ENCODE results near the gene WNT6. TPM values are rescaled to one million over a fixed set of nuclear protein-coding genes. Genes with fewer than 3 reads are reported as not detected.
"Not testable (repeated sequence)": the region's sequence is repeated elsewhere in the genome, so short reads cannot be mapped to it uniquely, and the experiment has no call there.

The WNT6 gene
- total RNA-seq, 2 donors from 2014 or later, result 0.23 to 0.24 TPM

DNA sequence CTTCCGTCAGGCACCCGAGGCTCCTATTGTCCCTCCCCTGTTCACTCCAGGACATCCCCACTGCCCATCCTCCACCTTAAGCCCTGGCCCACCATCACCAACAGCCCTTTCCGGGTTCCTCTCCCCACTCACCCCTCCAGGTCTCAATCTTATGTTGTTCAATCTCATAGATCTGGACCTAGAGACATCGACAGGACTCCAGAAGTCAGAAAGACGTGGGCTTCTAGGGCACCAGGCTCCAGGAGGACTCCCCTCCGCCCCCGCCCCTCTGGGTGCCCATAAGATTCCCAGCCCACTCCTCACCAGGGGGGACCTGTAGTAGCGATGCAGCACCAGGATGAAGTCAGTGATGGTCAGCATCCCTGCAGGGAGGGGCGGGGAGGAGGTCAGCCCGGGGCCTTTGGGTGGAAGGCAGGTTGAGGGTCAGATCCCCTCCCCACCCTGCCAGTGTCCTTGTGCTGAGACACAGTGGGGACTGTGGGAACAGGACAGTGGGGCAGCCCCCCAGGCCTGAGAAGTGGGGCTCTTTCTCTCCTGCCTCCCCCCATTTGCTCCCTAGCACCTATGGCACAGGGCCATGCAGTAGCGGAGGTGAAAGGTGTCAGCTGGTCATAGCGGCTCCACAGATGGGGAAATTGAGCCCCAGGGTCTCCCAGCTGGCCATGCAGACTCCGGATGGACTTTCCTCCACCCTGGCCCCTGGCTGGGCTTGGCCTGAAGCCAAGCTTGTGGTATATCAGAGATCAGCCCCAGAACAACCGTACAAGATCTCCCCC lies 31.7 kb upstream of the WNT6 start:
- DNase-seq (ENCODE audit: low spot score), result peak; percentile 74

DNA sequence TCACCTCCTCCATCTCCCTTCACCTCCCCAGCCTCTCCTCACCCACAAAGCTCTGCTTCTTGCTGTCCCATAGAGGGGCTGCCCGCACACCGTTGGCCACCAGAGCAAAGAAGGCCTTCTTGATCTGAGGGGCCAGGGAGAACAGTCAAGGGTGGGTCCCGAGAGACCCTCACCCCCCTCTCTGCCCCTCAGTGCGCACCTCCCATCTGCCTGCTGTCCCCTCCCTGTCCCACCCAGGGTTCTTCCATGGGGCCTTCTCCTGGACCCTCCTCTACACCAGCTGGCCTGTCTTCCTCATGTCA lies 31.2 kb upstream of the WNT6 start:
- peak; percentile 51 for DNase-seq (ENCODE audit: low spot score)
- intact Hi-C loops (cut with DNase I), result no loop called here

More for the DNA sequence above, 31.7 kb upstream of the WNT6 start:
- intact Hi-C loops (cut with DNase I), result no loop called here

GRCh38 chr2:218829868-218830451 lies 29.6 kb upstream of the WNT6 start:
- intact Hi-C loops (cut with DNase I), result no loop called here
- peak; percentile 90 for DNase-seq (ENCODE audit: low spot score)

DNA sequence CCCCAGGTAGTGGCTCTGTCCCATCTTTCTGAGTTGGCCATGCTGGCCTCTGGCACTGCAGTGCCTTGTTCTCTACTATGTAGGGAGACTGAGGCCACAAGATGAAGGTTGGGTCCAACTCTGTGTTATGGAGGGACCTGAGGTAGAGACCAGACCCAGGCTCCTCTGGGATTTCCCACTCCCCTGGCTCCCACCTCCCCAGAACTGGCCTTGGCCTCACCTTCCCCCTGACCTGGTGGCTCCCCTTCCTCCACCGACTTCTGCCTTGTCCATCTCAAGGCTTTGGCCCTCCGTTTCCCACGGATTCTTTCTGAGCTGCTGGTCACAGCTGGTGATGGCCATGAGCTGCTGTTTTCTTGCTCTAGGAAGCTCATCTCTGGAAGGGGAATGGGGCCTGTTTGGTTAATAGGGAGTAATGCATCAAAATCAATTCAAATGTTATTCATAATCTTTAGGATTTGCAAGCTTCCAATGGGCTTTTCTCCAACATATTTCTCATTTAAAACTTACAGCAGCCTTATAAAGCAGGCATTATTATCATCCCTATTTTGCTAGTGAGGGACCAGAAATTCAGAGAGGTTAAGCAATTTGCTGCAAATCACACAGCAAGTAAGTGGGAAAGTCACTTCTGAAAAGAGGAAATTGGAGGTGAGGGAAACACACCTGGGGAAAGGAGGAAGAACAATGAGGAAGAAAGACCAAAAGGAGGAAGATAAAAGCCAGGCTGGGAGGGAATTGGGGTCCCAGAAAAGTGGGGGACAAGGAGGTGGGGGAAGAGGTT lies 28.9 kb upstream of the WNT6 start:
- peak; percentile 58 for DNase-seq (ENCODE audit: low spot score)

DNA sequence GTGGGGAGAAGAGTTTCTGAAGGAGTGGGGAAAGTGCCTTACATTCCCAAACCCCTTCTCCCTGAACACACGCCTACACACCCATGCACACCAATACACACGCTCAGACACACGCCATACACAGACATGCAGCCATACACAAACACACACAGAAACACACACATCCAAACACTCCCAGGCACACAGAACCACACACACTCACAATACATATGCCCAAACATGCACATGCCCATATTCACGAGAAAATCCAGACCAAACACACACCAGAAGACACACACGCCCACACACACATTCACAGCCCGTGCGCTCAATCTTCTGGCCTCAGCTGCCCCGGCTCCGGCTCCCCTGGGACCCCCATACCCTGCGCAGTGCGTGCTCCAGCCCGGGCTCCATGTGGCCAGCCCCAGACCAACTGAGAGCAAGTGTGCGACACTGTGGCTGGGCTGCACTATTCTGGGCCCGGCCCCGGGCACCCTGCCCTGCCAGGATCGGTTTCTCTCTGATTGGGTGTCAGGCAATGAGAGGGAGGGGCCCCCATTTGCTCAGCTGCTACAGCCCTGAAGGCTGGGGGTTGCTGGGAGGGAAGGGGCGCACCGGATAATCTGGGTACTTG lies 28.1 kb upstream of the WNT6 start, which contains the start of gene PRKAG3:
Gene PRKAG3, minus strand, starts transcription at position 426 of the 613 bp plus-strand sequence.
- intact Hi-C loops (cut with DNase I), result no loop called here
- DNase-seq (ENCODE audit: low spot score), result peak; percentile 82

More for the DNA sequence above, 28.9 kb upstream of the WNT6 start:
- intact Hi-C loops (cut with DNase I), result no loop called here

DNA sequence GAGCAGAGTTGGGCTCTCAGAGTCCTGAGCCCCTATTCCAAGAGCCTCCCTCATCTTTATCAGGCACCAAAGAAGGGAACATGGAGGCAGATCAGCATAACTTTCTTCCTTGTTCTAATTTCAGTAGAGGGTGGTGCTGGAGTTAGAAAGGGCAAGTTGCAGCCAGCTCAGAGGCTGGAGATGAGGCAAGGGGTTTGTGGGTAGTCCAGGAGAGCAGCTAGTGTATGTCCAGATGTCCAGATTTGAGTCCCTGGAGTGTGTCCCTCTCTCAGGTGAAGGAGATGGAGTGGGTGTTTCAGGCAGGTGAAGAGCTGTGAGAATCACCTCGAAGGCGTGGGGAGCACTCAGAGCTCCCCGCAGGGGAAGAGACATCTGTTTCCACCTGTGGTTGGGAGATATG lies 27.5 kb upstream of the WNT6 start:
- intact Hi-C loops (cut with DNase I), result no loop called here
- no peak for DNase-seq (ENCODE audit: low spot score)

DNA sequence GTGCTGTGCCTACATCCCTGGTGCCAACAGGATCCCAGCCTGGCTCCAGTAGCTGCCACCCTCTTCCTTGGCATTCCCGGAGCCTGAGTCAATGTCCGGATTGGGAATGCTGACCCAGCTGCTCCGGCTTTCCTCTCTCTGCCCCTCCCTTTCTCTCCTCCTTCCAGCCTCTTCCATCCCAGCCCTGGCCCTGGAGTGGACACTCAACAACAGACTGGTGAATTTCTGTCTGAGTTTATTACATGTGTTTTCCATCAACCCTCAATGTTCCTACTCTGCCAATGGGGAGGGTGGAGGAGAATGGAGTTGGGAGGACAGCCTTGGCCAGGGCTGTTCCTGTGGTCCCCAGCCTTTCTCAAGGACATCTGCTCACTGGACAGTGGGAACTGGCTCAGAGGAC lies 27.1 kb upstream of the WNT6 start:
- DNase-seq (ENCODE audit: low spot score), result peak; percentile 82
- intact Hi-C loops (cut with DNase I), result no loop called here

- DNase-seq (ENCODE audit: low spot score), result no peak
- intact Hi-C loops (cut with DNase I), result no loop called here
Measured at GRCh38 chr2:218833023-218833609, 26.5 kb upstream of the WNT6 start.

DNA sequence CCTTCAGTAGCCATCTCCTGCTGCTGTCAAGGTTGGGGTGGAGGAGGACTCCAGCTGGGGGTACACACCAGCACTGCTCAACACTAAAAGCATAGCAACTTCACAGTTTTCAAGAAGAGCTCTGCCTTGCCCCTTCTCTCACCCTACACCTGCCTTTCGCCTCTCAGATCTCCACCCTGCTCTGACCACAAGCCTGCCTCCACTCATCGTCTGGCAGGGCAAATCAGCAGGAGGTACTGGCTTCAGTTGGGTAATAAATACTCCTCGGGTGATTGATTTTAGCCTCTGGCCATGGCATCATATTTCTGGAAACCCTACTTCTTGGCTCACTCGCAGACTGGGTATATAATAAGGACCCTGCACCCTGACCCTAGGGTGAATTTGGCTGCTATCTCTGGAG lies 24.9 kb upstream of the WNT6 start:
- peak; percentile 28 for DNase-seq (ENCODE audit: low spot score)
- intact Hi-C loops (cut with DNase I), result no loop called here

- intact Hi-C loops (cut with DNase I), result no loop called here
- DNase-seq (ENCODE audit: low spot score), result no peak
Measured at GRCh38 chr2:218837495-218837894, 22.1 kb upstream of the WNT6 start.

- no peak for DNase-seq (ENCODE audit: low spot score)
- intact Hi-C loops (cut with DNase I), result no loop called here
Measured at GRCh38 chr2:218839430-218839829, 20.2 kb upstream of the WNT6 start.

GRCh38 chr2:218839888-218840287 lies 19.7 kb upstream of the WNT6 start:
- intact Hi-C loops (cut with DNase I), result loop anchor here in 1 of 2 donors (10.0 kb wide), 1 partner anchor 105 kb away; no protein-coding TSS in a partner anchor
- no peak for DNase-seq (ENCODE audit: low spot score)

GRCh38 chr2:218844334-218844733 lies 15.3 kb upstream of the WNT6 start:
- DNase-seq (ENCODE audit: low spot score), result not testable (repeated sequence)
- intact Hi-C loops (cut with DNase I), result loop anchor here in 1 of 2 donors (10.0 kb wide), 1 partner anchor 110 kb away; no protein-coding TSS in a partner anchor

DNA sequence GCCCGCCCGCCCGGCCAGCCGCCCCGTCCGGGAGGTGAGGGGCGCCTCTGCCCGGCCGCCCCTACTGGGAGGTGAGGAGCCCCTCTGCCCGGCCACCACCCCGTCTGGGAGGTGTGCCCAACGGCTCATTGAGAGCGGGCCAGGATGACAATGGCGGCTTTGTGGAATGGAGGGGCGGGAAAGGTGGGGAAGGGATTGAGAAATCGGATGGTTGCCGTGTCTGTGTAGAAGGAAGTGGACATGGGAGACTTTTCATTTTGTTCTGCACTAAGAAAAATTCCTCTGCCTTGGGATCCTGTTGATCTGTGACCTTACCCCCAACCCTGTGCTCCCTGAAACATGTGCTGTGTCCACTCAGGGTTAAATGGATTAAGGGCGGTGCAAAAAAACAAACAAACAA lies 12.6 kb upstream of the WNT6 start:
- intact Hi-C loops (cut with DNase I), result loop anchor here in 1 of 2 donors (10.0 kb wide), 1 partner anchor 112 kb away; no protein-coding TSS in a partner anchor

GRCh38 chr2:218849721-218850120 lies 9.9 kb upstream of the WNT6 start:
- DNase-seq (ENCODE audit: low spot score), result peak; percentile 3

More for the DNA sequence above, 12.6 kb upstream of the WNT6 start:
- peak; percentile 51 for DNase-seq (ENCODE audit: low spot score)

GRCh38 chr2:218850796-218851195 lies 8.8 kb upstream of the WNT6 start:
- intact Hi-C loops (cut with DNase I), result loop anchor here in 1 of 2 donors (10.0 kb wide), 2 partner anchors 136 to 784 kb away; partner anchors contain the start of gene TTLL4
- peak; percentile 24 for DNase-seq (ENCODE audit: low spot score)

More at GRCh38 chr2:218849721-218850120, 9.9 kb upstream of the WNT6 start:
- intact Hi-C loops (cut with DNase I), result loop anchor here (10.0 kb wide), 3 partner anchors 115 to 785 kb away; partner anchors contain the start of gene TTLL4 (in 1 of the 2)

GRCh38 chr2:218851286-218851685 lies 8.3 kb upstream of the WNT6 start:
- intact Hi-C loops (cut with DNase I), result loop anchor here in 1 of 2 donors (10.0 kb wide), 2 partner anchors 136 to 784 kb away; partner anchors contain the start of gene TTLL4

DNA sequence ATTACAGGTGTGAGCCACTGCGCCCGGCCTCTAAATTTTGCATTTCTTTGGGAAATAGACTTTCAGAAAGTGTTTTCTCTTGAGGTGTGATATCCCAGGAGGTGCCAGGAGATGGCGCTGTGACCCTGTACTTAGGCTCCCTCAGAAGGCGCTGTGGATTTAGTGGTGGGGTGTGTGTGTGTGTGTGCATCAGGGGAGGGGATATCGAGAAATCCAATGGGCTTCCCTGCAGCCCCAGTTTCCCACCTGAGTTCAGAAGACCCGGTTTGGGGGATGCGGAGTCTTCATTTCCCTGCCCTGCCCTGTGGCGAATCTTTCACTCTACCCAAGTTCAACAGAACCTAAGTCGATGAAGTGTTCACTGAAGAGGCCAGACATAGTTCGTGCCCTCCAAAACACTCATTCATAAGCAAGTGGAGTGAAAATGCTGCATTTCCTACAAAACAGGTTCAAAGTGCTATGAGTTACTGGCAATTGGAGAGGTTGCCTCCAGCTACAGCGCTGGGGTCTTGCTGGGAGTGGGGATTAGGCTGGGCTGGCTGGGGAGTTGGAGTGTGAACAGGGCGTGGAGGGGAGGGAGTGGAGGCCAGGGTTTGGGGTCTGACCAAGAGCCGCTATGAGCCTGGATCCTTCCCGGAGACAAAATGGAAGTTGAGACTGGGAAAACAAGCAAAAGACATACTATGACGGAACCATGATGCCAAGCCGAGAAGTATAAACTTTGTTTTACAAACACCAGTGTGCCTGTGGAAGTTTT lies 6.5 kb upstream of the WNT6 start:
- DNase-seq (ENCODE audit: low spot score), result peak; percentile 85
- intact Hi-C loops (cut with DNase I), result loop anchor here in 1 of 2 donors (10.0 kb wide), 2 partner anchors 138 to 782 kb away; partner anchors contain the start of gene TTLL4

More at GRCh38 chr2:218851286-218851685, 8.3 kb upstream of the WNT6 start:
- peak; percentile 53 for DNase-seq (ENCODE audit: low spot score)
